Fibroblast of lung (primary cell): ENCODE measurements around the gene RABGAP1L. TPM values are rescaled to one million over a fixed set of nuclear protein-coding genes. Genes with fewer than 3 reads are reported as not detected.

ENCODE experiments used
- DNase-seq, 2 donors: peaks; one replicate each; pipeline versions ENCODE4 v3.0.0 to v3.0.0-alpha.2; 2010; ENCODE audit warnings: low read depth in 2 of 2
- H2AFZ ChIP-seq: 2 replicates; pipeline ENCODE4 v1.5.1; 2012; ENCODE audit warnings: low read length, control low read depth, inconsistent platforms
- H3K27ac ChIP-seq: 2 replicates; pipeline ENCODE4 v1.5.1; 2011; ENCODE audit warnings: low read length, control low read depth; ENCODE audit not compliant: insufficient read depth
- H3K27me3 ChIP-seq: 2 replicates; pipeline ENCODE4 v1.5.1; 2011; ENCODE audit warnings: mild to moderate bottlenecking, low read length; ENCODE audit not compliant: control insufficient read depth, insufficient read depth
- H3K36me3 ChIP-seq: 2 replicates; pipeline ENCODE4 v1.5.1; 2011; ENCODE audit warnings: low read length; ENCODE audit not compliant: control insufficient read depth, insufficient read depth
- H3K4me1 ChIP-seq: 2 replicates; pipeline ENCODE4 v1.5.1; 2011; ENCODE audit warnings: low read length; ENCODE audit not compliant: control insufficient read depth, insufficient read depth; ENCODE audit errors: extremely low read depth
- H3K4me2 ChIP-seq: 2 replicates; pipeline ENCODE4 v1.5.1; 2011; ENCODE audit warnings: low read length, control low read depth; ENCODE audit not compliant: insufficient read depth; ENCODE audit errors: extremely low read depth
- H3K4me3 ChIP-seq, 4 experiments: fragments of 200-600 bp in 1 of 4; sonication (generic) in 1 of 4; replicated peaks in 1 of 4; 2 replicates each; pipeline ENCODE4 v1.5.1; 2011 to 2016; ENCODE audit warnings: low read length in 4 of 4, low read depth in 3 of 4, mild to moderate bottlenecking in 3 of 4, control low read depth in 2 of 4, inconsistent platforms in 1 of 4, mixed read lengths in 1 of 4; ENCODE audit not compliant: insufficient read depth in 1 of 4; ENCODE audit errors: control extremely low read depth in 1 of 4
- H3K79me2 ChIP-seq: 2 replicates; pipeline ENCODE4 v1.5.1; 2012; ENCODE audit warnings: mild to moderate bottlenecking, low read length, inconsistent platforms; ENCODE audit not compliant: control insufficient read depth, insufficient read depth
- H3K9ac ChIP-seq: 2 replicates; pipeline ENCODE4 v1.5.1; 2011; ENCODE audit warnings: mild to moderate bottlenecking, low read length, control low read depth; ENCODE audit not compliant: insufficient read depth
- H3K9me3 ChIP-seq: 2 replicates; pipeline ENCODE4 v1.5.1; 2012; ENCODE audit warnings: low read depth, low read length; ENCODE audit not compliant: control insufficient read depth, insufficient read depth
- H4K20me1 ChIP-seq: 2 replicates; pipeline ENCODE4 v1.5.1; 2011; ENCODE audit warnings: low read length; ENCODE audit not compliant: control insufficient read depth, insufficient read depth; ENCODE audit errors: extremely low read depth
- CTCF ChIP-seq, 2 donors: IDR thresholded peaks in 1 of 2; conservative IDR thresholded peaks in 1 of 2; 1 replicate in 1 of 2; 2 replicates in 1 of 2; pipeline ENCODE4 v1.5.1; 2011 to 2012; ENCODE audit warnings: low read length in 2 of 2, control low read depth in 1 of 2, inconsistent platforms in 1 of 2, low read depth in 1 of 2, mild to moderate bottlenecking in 1 of 2
- EZH2 ChIP-seq: IDR thresholded peaks from 2 replicates; pipeline ENCODE4 v1.5.1; 2012; ENCODE audit warnings: low read length, control low read depth, mild to moderate bottlenecking; ENCODE audit errors: missing control alignments
- polyA plus RNA-seq, 2 donors: library from polyadenylated mRNA; depleted of rRNA in 1 of 2; stranded (reverse) in 1 of 2; unstranded in 1 of 2; fragments of >200 nt; gene quantifications; 2 replicates each; pipeline ENCODE4 v1.2.1, GENCODE V29; 2011 to 2012; ENCODE audit warnings: missing spikeins in 1 of 2
- total RNA-seq: library from RNA; depleted of rRNA; stranded (reverse); fragments of >200 nt; gene quantifications from 2 replicates; pipeline ENCODE4 v1.2.1, GENCODE V29; 2014

The RABGAP1L gene
- total and polyA plus RNA-seq, 2 donors (not counting 1 experiment from before 2014, with no cell fraction given): 33.8 to 36.5 TPM

GRCh38 chr1:174800876-174801275 is 641.6 kb downstream of the RABGAP1L start:
- Histone ChIP-seq H3K4me2 (peak overlapping the region; percentile 91), H3K27ac (no peak overlapping the region), H2AFZ (no peak overlapping the region), H3K36me3 (no peaks in the 10 kb centered on the region), H3K9ac (no peak overlapping the region), H3K4me1 (no peaks in the 10 kb centered on the region), H3K79me2 (no peaks in the 10 kb centered on the region), H4K20me1 (no peaks in the 10 kb centered on the region), H3K4me3 (peak overlapping the region in 1 of 4 experiments; percentile 66), H3K9me3 (no peaks in the 10 kb centered on the region), H3K27me3 (no peaks in the 10 kb centered on the region)
- TF ChIP-seq CTCF (conservative IDR thresholded peaks at IDR 0.05 in 1 of 2, IDR thresholded peaks at IDR 0.05 in 1 of 2; ENCODE audit: low read depth in 1 of 2, low read length in 2 of 2) (no peak), EZH2 (no peak)
- DNase-seq: no peak

DNA sequence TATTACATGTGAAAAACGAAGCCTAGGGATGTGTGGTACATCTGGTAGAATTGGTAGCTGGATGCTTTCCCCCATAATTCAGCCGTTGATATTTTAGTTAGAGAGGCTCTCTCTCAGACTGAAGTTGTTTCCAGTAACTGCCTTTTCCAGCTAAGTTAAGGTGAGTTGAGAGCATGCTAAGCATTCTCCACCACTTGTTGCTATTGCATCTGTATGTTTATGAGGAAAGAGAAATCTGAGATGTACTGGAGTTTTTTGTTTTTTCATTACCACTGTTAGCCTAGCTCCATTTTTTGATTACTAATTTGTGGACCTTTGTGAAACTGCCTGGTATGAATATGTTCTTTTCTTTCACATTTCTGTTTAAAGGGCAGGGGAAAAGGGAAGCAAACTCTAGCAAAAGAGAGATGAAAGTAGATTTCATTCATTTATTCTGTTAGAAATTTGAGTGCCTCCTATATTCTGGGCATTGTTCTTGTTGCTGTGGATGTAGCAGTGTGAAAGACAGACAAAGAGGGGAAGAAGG is 650.5 kb downstream of the RABGAP1L start:
- Histone ChIP-seq H4K20me1 (no peaks in the 10 kb centered on the region), H3K4me3 (no peak overlapping the region), H3K27ac (no peak overlapping the region), H3K79me2 (no peaks in the 10 kb centered on the region), H3K36me3 (no peaks in the 10 kb centered on the region), H3K9ac (no peak overlapping the region), H2AFZ (no peak overlapping the region), H3K27me3 (no peaks in the 10 kb centered on the region), H3K9me3 (no peaks in the 10 kb centered on the region), H3K4me2 (no peak overlapping the region), H3K4me1 (peaks cover 4% of the 10 kb centered on the region)
- no peak for DNase-seq
- TF ChIP-seq EZH2 (no peak), CTCF (conservative IDR thresholded peaks at IDR 0.05 in 1 of 2, IDR thresholded peaks at IDR 0.05 in 1 of 2; ENCODE audit: low read depth in 1 of 2, low read length in 2 of 2) (no peak)

DNA sequence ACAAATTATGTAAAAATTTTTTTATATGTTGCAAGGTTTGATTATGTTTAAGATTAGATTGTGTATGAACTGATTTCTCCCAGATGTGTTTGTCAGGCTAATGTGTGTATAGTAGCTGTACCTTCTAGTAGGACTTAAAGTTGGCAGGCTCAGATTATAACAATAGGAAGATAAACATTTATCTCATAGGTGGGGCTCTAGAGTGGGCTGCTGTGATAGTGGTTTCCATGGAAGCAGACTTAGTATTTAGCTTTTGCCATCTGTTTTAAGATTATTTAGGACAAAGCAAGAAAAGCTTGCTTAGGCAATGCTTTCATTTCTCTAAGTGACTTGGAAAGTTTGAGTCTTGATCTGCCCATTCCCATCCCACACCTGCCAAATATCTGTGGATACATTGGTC is 652.7 kb downstream of the RABGAP1L start:
- Histone ChIP-seq H3K27me3 (no peaks in the 10 kb centered on the region), H2AFZ (no peak overlapping the region), H3K4me2 (no peak overlapping the region), H3K79me2 (no peaks in the 10 kb centered on the region), H3K4me3 (no peak overlapping the region), H4K20me1 (no peaks in the 10 kb centered on the region), H3K4me1 (peaks cover 5% of the 10 kb centered on the region), H3K27ac (no peak overlapping the region), H3K9me3 (no peaks in the 10 kb centered on the region), H3K9ac (no peak overlapping the region), H3K36me3 (no peaks in the 10 kb centered on the region)
- TF ChIP-seq EZH2 (no peak), CTCF (conservative IDR thresholded peaks at IDR 0.05 in 1 of 2, IDR thresholded peaks at IDR 0.05 in 1 of 2; ENCODE audit: low read depth in 1 of 2, low read length in 2 of 2) (no peak)
- DNase-seq: no peak
